ENCODE data around the gene BAG2.

Gene BAG2

GRCh38 chr6:57177545-57178265 lies 5.6 kb downstream of the BAG2 start:
- DNase-seq: no peak

- DNase-seq: no peak
Measured at GRCh38 chr6:57180596-57180995, 8.5 kb downstream of the BAG2 start.

- no peak for DNase-seq
Measured at GRCh38 chr6:57182017-57182432, 9.9 kb downstream of the BAG2 start.

- DNase-seq: no peak
Measured at GRCh38 chr6:57183336-57183735, 11.2 kb downstream of the BAG2 start.

- DNase-seq: peak in 2 of 6 experiments; percentile 5 to 12
Measured at GRCh38 chr6:57190140-57190539, 18.0 kb downstream of the BAG2 start.

GRCh38 chr6:57193177-57193576 lies 21.1 kb downstream of the BAG2 start:
- DNase-seq: no peak

GRCh38 chr6:57195457-57195856 lies 23.3 kb downstream of the BAG2 start:
- no peak for DNase-seq

GRCh38 chr6:57198926-57199636 lies 27.0 kb downstream of the BAG2 start:
- no peak for DNase-seq

GRCh38 chr6:57201718-57202117 lies 29.6 kb downstream of the BAG2 start:
- DNase-seq: no peak

GRCh38 chr6:57205550-57206328 lies 33.6 kb downstream of the BAG2 start:
- no peak for DNase-seq

GRCh38 chr6:57207141-57207540 lies 35.0 kb downstream of the BAG2 start:
- DNase-seq: no peak

- no peak for DNase-seq
Measured at GRCh38 chr6:57207872-57208271, 35.7 kb downstream of the BAG2 start.

- DNase-seq: no peak
Measured at GRCh38 chr6:57209030-57209429, 36.9 kb downstream of the BAG2 start.

GRCh38 chr6:57210060-57210459 lies 37.9 kb downstream of the BAG2 start:
- no peak for DNase-seq

GRCh38 chr6:57215260-57215659 lies 43.1 kb downstream of the BAG2 start:
- no peak for DNase-seq

- no peak for DNase-seq
Measured at GRCh38 chr6:57216235-57217101, 44.3 kb downstream of the BAG2 start.

GRCh38 chr6:57217270-57217669 lies 45.1 kb downstream of the BAG2 start:
- DNase-seq: no peak

- DNase-seq: no peak
Measured at GRCh38 chr6:57220083-57220703, 48.1 kb downstream of the BAG2 start.

GRCh38 chr6:57221191-57221935 lies 49.2 kb downstream of the BAG2 start:
- DNase-seq: peak in 5 of 6 experiments; percentile 6 to 63 (median 44)

GRCh38 chr6:57221936-57222742 lies 50.0 kb downstream of the BAG2 start, which contains the start of gene RAB23:
TSS of gene RAB23 (minus strand) at chr6:57222307. CDS start at chr6:57210380, 11,927 bp downstream.
- peak; percentile 66 to 87 (median 77) for DNase-seq

All from stimulated activated naive CD4-positive, alpha-beta T cell (primary cell).